ENCODE measurements around the gene ADD3.
"Not testable (repeated sequence)": the region's sequence is repeated elsewhere in the genome, so short reads cannot be mapped to it uniquely, and the experiment has no call there.

Gene ADD3

DNA sequence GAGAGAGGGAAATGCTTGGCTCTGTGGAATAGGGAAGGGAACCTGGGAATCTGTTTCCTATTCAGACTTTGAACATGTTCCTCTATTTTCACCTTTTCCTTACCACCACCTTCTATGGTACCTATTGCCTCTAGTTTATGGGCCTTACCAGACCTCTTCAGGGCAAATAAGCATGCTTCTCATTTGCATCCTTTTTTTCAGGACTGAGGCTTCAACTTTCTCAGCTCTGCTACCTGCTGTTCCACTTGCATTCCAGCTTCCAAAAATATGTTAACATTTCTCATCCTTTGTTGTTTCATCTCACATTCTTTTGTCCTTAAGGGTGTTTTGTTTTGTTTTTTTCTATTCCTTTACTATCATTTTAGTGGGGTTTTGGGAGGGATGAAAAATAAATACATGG, 121.7 kb downstream of the ADD3 start:
- TF ChIP-seq ZFX (IDR thresholded peaks at IDR 0.05; ENCODE audit: borderline replicate concordance) (no peak), CTCF (IDR thresholded peaks at IDR 0.05) (no peak)

GRCh38 chr10:110134917-110135316, 127.1 kb downstream of the ADD3 start:
- TF ChIP-seq ZFX (IDR thresholded peaks at IDR 0.05; ENCODE audit: borderline replicate concordance), result no peak
- TF ChIP-seq CTCF (IDR thresholded peaks at IDR 0.05), result no peak
- H3K27ac ChIP-seq, result no peak overlapping the region

More for the DNA sequence above, 121.7 kb downstream of the ADD3 start:
- H3K27ac ChIP-seq, result no peak overlapping the region

GRCh38 chr10:110135836-110136235, 128.1 kb downstream of the ADD3 start:
- H3K27ac ChIP-seq, result not testable (repeated sequence)

GRCh38 chr10:110137142-110137545, 129.4 kb downstream of the ADD3 start:
- no peak for TF ChIP-seq ZFX (IDR thresholded peaks at IDR 0.05; ENCODE audit: borderline replicate concordance)
- peak; percentile 82 for TF ChIP-seq CTCF (IDR thresholded peaks at IDR 0.05)
- no peak overlapping the region for H3K27ac ChIP-seq

DNA sequence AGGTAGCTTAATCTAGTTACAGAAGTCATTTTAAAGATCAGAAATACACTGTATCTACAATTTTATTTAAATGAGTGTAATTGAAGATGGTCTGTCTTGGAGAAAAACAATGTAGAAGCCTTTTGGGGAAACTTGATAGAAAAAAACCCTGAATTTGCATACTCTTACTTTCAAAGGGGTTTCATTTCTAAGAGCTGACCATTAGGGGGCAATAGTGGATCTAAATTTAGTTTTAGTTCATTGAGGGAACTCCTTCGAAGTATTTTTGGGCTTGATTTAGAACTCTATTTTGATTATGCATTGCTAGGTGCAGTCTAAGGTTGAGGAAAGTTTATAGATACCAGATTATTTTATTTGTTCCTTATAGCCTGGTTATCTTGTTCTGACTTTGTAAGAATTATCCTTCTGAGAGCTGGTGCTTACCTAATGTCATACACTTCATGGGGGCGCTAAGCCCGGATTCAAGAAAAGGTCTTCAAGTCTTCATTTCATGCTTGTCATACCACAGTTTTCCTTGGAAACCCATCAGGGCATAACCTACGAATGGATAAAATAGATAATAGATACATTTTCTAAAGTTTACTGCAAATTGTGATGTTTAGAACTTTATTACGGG, 130.5 kb downstream of the ADD3 start:
- TF ChIP-seq ZFX (IDR thresholded peaks at IDR 0.05; ENCODE audit: borderline replicate concordance), result no peak
- TF ChIP-seq CTCF (IDR thresholded peaks at IDR 0.05), result peak; percentile 77

DNA sequence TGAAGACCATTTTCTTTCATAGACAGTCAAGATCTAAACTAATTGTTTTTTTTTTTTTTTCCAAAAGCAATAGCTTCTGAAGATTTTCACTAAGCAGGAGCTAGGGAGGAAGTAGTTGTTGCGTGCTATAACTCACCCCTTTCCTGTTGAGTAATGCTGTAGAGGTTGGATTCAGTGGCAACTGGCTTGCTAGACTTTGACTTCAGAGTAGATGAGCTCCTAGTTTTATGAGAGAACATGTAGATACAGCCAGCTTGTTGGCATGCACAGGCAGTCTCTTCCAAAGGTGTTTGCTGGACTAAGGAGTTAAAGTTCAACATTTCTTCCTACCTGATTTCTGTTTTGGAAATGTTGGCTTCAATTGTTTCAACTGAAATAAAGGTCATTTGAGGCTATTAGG, 133.4 kb downstream of the ADD3 start:
- TF ChIP-seq CTCF (IDR thresholded peaks at IDR 0.05) (no peak), ZFX (IDR thresholded peaks at IDR 0.05; ENCODE audit: borderline replicate concordance) (no peak)
- H3K27ac ChIP-seq, result no peak overlapping the region

More for the DNA sequence above, 130.5 kb downstream of the ADD3 start:
- no peak overlapping the region for H3K27ac ChIP-seq

DNA sequence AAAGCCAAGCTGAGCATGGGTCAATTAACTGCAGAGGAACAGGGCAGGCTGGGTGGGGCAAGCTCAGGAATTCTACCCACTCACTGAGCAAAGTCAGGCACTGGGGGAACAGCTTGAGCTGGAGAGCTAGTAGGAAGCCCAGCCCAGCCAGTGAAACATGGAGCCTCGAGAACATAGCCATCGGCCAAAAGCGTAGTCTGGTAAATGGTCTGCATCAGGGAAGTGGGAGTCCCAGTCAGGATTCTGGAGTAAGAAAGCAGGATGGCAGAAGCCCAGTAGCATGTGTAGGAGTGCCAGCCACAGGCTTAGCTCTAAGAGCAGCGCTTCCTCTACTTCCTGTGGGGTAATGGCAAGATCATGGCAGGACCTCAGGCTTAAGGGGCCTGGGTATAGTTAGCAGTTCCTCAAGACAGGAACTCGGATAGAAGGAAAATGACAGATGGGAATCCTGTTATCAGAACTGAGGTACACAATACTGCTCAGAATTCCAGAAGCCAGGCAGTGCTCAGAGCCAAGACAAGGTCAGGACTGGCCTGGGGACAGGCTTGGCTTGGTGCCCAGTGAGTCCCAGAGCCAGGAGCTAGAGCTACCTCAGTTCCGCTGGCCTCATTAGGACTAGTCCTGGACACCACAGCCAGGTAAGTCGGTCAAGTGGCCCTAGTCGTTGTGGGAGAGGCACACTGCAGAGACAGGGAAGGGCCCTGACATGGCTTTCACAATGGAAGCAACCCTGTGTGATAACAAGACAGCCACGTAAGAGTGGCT, 134.3 kb downstream of the ADD3 start:
- TF ChIP-seq CTCF (IDR thresholded peaks at IDR 0.05), result no peak
- no peak for TF ChIP-seq ZFX (IDR thresholded peaks at IDR 0.05; ENCODE audit: borderline replicate concordance)

More for the DNA sequence above, 134.3 kb downstream of the ADD3 start:
- no peak overlapping the region for H3K27ac ChIP-seq
